GM21447 (cell line): ENCODE measurements around the gene ZNF837.
A peak's percentile ranks its signal among the peaks of the same experiment; 100 is the strongest.

ENCODE experiments used
- ATAC-seq: cut with Tn5 transposase; IDR thresholded peaks from one replicate; pipeline ENCODE4 v1.9.1; 2021; ENCODE audit not compliant: unreplicated experiment

Gene ZNF837

GRCh38 chr19:58372311-58373133, 8.3 kb downstream of the ZNF837 start:
- ATAC-seq, result no peak

DNA sequence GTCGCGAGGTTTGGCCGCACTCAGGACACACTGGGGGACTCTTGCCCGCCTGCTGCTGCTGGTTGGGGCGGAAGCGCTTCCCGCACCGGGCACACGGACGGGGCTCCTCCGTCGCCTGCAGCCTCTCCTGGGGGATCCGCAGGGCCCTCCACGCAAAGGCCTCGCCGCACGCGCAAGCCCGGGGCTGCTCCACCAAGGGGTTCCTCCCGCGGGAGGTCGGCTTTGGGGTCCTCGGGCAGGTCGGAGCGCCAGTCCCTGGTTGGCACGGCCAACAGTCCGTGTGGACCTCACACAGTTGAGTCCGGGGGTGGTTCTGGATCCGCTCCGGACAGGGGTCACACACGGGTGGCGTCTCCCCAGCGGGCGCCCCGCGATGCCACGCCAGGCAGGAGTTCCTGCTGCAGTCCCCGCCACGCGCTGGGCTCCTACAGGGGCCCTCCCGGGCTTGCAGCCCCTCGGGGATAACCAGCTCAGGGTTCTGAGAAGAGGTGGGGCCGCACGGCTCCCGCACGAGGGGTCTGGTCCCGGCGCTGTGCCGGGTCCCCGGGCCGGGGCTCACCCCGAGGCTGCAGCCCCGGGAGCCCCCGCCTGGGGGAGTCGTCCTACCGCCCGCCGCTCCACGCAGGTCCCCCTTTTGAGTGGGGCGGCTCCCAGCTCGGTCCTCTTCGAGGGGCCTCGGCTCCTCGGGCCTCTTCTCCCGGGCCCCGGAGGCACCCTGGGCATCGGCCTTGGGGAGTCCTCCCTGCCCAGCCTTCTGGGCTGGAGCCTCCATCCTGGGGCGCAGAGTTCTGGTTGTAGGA, 12.1 kb downstream of the ZNF837 start:
- no peak for ATAC-seq

DNA sequence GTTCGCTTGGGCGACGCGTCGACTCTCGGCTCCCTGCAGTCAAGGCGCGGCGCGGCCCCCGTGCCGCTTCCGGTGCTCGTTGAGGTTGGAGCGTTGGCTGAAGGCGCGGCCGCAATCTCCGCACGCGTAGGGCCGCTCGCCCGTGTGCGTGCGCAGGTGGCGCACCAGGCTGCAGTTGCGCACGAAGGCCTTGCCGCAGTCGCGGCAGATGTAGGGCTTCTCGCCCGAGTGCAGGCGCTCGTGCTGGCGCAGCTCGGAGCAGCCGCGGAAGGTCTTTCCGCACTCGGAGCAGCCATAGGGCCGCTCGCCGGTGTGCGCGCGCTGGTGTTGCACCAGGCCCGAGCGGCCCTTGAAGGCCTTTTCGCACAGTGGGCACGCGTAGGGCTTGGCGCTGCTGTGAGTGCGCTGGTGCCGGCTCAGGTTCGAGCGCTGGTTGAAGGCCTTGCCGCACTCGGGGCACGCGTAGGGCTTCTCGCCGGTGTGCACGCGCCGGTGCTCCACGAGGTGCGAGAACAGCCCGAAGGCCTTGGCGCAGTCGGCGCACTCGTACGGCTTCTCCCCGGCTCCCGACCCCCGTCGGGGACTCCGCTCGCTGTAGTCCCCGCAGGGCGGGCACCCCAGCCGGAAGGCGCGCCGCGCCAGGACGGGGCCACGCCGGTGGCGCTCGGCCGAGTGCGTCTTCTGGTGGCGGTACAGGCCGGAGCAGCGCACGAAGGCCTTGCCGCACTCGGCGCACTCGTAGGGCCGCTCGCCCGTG, 13.0 kb downstream of the ZNF837 start:
- no peak for ATAC-seq

- no peak for ATAC-seq
These were observed 14.0 kb downstream of the ZNF837 start for GRCh38 chr19:58366585-58367430.

GRCh38 chr19:58364146-58364545, 16.7 kb downstream of the ZNF837 start:
- no peak for ATAC-seq

- peak; percentile 83 for ATAC-seq
These were observed 18.4 kb downstream of the ZNF837 start, which contains the start of gene ZNF497 for GRCh38 chr19:58362272-58362994. ZNF497 (minus strand) TSS chr19:58362751; CDS start chr19:58357635, 5,116 bp downstream.

DNA sequence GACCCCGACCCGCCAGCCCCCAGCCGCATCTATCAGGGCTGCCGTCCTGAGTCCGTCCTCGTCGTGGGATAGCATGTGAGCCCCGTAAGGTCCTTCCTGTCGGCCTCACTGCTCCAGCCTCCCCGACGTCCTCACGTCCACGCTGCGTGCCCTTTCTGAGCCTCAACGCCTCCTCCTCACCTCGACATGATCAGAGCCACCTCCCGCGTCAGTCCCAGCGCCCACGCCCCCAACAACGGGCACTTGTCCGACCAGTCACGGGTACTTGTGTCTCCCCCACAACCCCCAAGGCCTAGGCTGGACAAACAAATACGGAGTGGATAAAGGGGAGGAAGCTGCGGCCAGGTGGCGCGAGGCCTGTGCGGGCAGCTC, 18.9 kb downstream of the ZNF837 start:
- no peak for ATAC-seq

DNA sequence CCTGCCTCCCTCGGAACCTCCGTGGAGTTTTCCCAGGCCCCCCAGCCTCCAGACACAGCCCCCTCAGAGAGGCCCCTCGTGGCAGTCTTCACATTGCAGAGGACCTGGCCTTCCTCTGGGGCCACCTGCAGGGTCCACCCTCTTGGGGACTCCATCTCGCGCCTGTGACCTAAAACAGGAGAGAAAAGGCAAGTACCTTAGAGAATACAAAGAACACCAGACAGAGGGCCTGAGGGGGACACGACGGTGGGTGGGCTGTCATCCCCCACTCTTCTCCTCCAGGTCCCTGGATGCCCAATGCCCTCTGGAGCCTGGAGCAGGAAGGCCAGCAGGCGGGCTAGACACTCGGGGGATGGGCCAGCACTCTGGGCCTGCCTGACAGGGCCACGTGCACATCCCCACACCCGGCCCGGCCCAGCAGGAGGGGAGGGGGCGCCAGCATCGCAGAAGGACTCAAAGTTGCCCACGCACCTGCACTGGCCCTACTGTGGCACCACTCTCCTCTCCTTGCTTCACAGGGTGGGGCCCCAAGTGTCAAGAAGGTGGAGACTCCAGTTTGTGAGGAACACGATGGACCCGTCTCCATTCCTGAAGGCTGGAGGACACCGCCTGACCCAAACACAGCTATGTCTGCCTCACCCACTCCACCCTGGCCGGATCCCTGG, 23.2 kb downstream of the ZNF837 start:
- ATAC-seq, result no peak

DNA sequence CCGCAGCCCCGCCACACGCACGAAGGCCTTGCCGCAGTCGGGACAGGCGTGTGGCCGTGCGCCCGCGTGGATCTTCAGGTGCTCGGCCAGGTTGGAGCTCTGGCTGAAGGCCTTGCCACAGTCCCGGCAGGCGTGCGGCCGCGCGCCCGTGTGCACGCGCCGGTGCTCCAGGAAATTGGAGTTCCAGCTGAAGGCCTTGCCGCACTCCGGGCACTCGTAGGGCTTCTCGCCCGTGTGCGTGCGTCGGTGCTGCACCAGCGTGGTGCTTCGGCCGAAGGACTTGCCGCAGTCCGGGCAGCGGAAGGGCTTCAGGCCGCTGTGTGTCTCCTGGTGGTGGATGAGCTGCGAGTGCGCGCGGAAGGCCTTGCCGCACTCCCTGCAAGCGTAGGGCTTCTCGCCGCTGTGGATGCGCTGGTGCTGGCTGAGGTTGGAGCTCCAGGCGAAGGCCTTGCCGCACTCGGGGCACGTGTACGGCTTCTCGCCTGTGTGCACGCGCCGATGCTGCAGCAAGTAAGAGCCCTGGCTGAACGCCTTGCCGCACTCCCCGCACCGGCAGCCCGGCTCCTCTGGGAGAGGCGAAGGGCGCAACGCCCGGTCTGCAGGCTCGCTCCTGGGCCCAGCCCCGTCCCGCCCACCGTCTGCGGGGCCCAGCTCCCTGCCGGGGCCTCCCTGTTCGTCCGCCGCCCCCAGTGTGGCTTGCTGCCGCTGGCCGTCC, 23.9 kb downstream of the ZNF837 start:
- no peak for ATAC-seq

DNA sequence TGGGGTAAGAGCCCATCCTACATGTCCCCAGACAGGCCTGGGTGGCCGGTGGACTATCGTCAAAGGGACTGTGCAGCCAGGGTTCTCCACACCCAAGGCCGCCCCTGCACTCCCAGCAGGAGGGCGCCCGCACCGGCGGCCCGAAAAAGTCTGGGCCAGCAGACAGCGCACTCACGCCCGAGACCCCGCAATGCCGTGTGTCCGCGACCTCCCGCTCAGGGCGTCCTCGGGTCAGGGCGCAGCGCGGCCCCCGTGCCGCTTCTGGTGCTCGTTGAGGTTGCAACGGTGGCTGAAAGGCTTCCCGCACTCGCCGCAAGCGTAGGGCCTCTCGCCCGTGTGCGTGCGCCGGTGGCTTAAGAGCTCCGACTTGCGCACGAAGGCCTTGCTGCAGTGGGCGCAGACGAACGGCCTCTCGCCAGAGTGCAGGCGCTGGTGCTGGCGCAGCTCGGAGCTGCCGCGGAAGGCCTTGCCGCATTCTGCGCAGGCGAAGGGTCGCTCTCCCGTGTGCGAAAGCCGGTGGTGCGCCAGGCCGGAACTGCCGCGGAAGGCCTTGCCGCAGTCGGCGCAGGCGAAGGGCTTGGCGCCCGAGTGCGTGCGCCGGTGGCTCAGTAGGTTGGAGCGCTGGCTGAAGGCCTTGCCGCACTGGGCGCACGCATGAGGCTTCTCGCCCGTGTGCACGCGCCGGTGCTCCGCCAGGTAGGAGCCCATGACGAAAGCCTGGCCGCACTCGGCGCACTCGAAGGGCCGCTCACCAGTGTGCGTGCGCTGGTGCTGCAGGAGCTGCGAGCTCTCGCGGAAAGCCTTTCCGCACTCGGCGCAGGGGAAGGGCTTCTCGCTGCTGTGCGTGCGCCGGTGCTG, 24.7 kb downstream of the ZNF837 start:
- no peak for ATAC-seq

GRCh38 chr19:58355215-58355796, 25.5 kb downstream of the ZNF837 start:
- no peak for ATAC-seq

DNA sequence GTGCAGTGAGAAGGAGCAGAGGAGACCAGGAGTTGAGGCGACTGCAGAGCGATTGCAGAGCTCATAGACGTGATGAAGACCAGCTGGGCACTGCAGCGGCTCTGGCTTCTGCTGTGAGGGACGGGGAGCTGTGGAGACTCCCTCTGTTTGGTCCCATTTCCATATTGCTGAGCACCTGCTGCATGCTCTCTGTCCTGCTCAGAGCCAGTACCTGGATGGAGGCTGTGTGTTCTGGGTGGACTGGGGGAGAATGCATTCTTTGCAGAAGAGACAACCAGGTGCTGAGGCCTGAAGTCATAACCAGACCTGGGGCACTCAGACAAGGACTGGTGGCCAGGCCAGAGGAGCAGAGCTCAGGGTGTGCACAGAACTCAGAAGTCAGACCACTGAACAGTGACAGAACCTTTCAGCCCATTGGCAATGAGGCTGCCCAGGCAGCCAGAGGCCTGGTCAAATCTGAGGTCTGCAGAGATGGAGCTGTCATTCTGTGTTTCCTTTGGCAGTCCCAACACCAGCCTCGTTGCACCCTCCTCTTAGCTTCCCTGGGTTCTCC, 26.3 kb downstream of the ZNF837 start:
- no peak for ATAC-seq

- no peak for ATAC-seq
These were observed 26.9 kb downstream of the ZNF837 start for GRCh38 chr19:58353717-58354477.

DNA sequence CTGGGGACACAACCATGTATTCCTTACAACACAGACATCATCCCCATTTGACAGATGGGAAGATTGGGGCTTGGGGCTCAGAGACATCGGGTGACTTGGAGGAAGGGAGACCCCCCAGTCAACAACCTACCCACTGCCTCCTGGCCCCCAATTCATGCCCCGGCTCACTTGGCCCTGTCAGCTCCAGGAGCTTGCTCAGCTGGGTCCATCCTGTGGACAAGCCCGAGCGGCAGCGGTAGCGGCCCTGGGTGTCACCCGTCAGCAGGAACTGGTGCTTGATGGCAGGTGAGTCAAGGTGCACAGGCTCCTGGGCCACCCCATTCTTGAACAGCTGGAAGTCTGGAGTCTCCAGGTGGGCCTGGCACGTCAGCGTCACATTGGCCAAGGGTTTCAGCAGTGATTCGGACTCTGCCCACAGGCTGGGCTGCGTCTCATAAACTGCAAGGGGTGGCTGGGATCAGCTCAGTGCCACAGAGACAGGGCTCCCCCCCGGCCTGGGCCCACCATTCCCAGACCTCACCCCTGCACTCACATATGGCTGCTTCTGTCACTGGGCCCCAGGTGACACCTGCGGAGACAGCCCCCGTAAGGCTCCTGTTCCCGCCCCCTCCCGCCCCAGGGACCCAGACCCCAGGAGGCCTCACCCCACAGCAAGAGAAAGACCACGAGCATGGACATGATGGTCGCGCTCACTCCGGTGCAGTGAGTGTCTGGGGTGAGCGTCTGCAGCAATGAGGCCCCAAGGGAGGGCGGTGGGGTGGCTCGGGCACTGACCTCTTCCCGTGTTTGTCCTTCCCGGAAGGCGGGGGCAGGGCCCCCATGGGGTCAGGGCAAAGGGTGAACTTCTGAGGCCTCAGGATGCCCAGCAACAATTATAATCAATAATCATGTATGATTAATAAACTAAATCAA, 27.8 kb downstream of the ZNF837 start, which contains the start of gene A1BG:
Gene A1BG, minus strand, starts transcription at position 733 of the 912 bp plus-strand sequence. Its CDS starts 55 bp downstream, at position 678.
- ATAC-seq, result no peak
